PC-3 (cell line): ENCODE measurements around the gene TAS2R60. TPM values are rescaled to one million over a fixed set of nuclear protein-coding genes. Genes with fewer than 3 reads are reported as not detected.

Experiments
- ATAC-seq: fragments of 200-7000 bp; cut with Tn5 transposase; 2 replicates; pipeline ENCODE4 v1.9.1; 2020; ENCODE audit warnings: mild to moderate bottlenecking, moderate library complexity
- BruUV-seq: library from RNA; stranded (reverse); fragments of 400-500 nt; replicated peaks from 2 replicates; lab custom pipeline; 2021; lab: Mats Ljungman, UMichigan
- CTCF ChIA-PET: fragments of 300-600 bp; sonication (Branson Sonifier 250); formaldehyde crosslinking; loops from one replicate; lab custom pipeline; 2022; ENCODE audit warnings: antibody characterized with exemption; lab: Charles Lee
- POLR2A ChIA-PET: fragments of 300-600 bp; sonication (Branson Sonifier 250); formaldehyde crosslinking; loops from one replicate; lab custom pipeline; 2022; ENCODE audit warnings: antibody characterized with exemption; ENCODE audit not compliant: unreplicated experiment; lab: Charles Lee
- DNase-seq: peaks from one replicate; pipeline ENCODE4 v3.0.0-alpha.2; 2015
- H2AFZ ChIP-seq: fragments of 300-600 bp; sonication (generic); 2 replicates; pipeline ENCODE4 v1.6.0; 2016; ENCODE audit warnings: antibody characterized with exemption, low read length
- H3F3A ChIP-seq: fragments of 300-600 bp; sonication (generic); one replicate; pipeline ENCODE4 v1.6.0; 2017; ENCODE audit warnings: antibody characterized with exemption, low read length, control low read depth, mild to moderate bottlenecking; ENCODE audit not compliant: unreplicated experiment
- H3K27ac ChIP-seq: fragments of 300-600 bp; sonication (generic); 2 replicates; pipeline ENCODE4 v1.5.1; 2016; ENCODE audit warnings: mild to moderate bottlenecking, low read length
- H3K27me3 ChIP-seq: fragments of 300-600 bp; sonication (generic); 2 replicates; pipeline ENCODE4 v1.6.1; 2016; ENCODE audit warnings: low read length, mixed read lengths
- H3K36me3 ChIP-seq: fragments of 300-600 bp; sonication (generic); 2 replicates; pipeline ENCODE4 v1.6.1; 2016; ENCODE audit warnings: low read depth, mixed run types, low read length, mixed read lengths
- H3K4me1 ChIP-seq: fragments of 300-600 bp; sonication (generic); 2 replicates; pipeline ENCODE4 v1.5.1; 2016; ENCODE audit warnings: low read length; ENCODE audit not compliant: insufficient read depth
- H3K4me2 ChIP-seq: fragments of 300-600 bp; sonication (generic); 2 replicates; pipeline ENCODE4 v1.6.0; 2016; ENCODE audit warnings: low read length
- H3K4me3 ChIP-seq: fragments of 300-600 bp; sonication (generic); 2 replicates; pipeline ENCODE4 v1.5.1; 2016; ENCODE audit warnings: mild to moderate bottlenecking, low read length, mixed read lengths
- H3K79me2 ChIP-seq: fragments of 300-600 bp; sonication (generic); 2 replicates; pipeline ENCODE4 v1.6.1; 2017; ENCODE audit warnings: low read length, mixed read lengths
- H3K9ac ChIP-seq: fragments of 300-600 bp; sonication (generic); 2 replicates; pipeline ENCODE4 v1.6.0; 2016; ENCODE audit warnings: mild to moderate bottlenecking, low read length
- H3K9me2 ChIP-seq: fragments of 300-600 bp; sonication (generic); replicated peaks from 2 replicates; pipeline ENCODE4 v1.6.1; 2016; ENCODE audit warnings: mixed run types, low read length, mixed read lengths
- H3K9me3 ChIP-seq: fragments of 300-600 bp; sonication (generic); 2 replicates; pipeline ENCODE4 v1.6.1; 2016; ENCODE audit warnings: low read length, mixed read lengths
- H4K20me1 ChIP-seq: fragments of 300-600 bp; sonication (generic); 2 replicates; pipeline ENCODE4 v1.6.1; 2016; ENCODE audit warnings: low read length, mixed read lengths
- EZH2 ChIP-seq: fragments of 300-600 bp; sonication (generic); IDR thresholded peaks from one replicate; pipeline ENCODE4 v1.6.1; 2017; ENCODE audit warnings: antibody characterized with exemption, mild to moderate bottlenecking, low read length; ENCODE audit not compliant: unreplicated experiment
- EZH2phosphoT487 ChIP-seq: fragments of 300-600 bp; sonication (generic); IDR thresholded peaks from 2 replicates; pipeline ENCODE4 v1.6.1; 2018; ENCODE audit warnings: mild to moderate bottlenecking, antibody characterized with exemption, low read length, borderline replicate concordance
- intact Hi-C: fragments of 100-400 bp; cut with micrococcal nuclease; formaldehyde crosslinking; loops from 2 replicates; pipeline ENCODE4 v1.9.0; 2023
- total RNA-seq: library from RNA; depleted of rRNA; stranded (reverse); fragments of >200 nt; gene quantifications from 2 replicates; pipeline ENCODE4 v1.2.3, GENCODE V29; 2014
- TF ChIP-seq, protein P1 (sequence below): fragments of 300-600 bp; sonication (generic); conservative IDR thresholded peaks from 2 replicates; pipeline ENCODE4 v1.5.1; 2017; ENCODE audit warnings: antibody characterized with exemption, low read depth, mild to moderate bottlenecking, low read length

Gene TAS2R60
- total RNA-seq, 1 experiment from 2014 or later, result not detected

DNA sequence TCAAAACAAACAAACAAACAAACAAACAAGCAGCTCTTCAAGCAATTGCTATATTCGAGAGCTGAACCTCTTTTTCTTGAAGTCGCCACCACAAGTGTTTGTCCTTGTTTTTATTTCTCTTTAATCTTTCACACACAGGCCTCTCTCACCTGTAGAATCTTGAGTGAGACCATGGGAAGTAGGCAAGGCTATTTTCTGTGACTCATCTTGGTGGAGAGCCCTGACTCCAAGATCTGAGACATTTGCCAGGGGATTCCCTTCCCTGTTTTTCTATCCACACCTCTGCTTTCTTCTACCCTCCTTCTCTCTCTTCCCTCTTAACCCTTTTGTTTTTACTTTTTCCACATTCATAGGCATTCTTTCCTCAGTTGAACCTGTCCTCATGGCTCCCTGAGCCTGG, 8.0 kb upstream of the TAS2R60 start:
- ChIA-PET POLR2A (no interaction called here), CTCF (no interaction called here)
- BruUV-seq, result no TSS peak
- Histone ChIP-seq H3K4me1 (peaks cover 23% of the 10 kb centered on the region), H3K79me2 (no peaks in the 10 kb centered on the region), H3K27me3 (no peaks in the 10 kb centered on the region), H3K9me3 (no peaks in the 10 kb centered on the region), H3K4me2 (peak overlapping the region; percentile 51), H3K9ac (no peak overlapping the region), H3K4me3 (no peak overlapping the region), H4K20me1 (no peaks in the 10 kb centered on the region), H3K9me2 (no peaks in the 10 kb centered on the region), H2AFZ (peak overlapping the region; percentile 38; the same call in 1 of the 2 replicates), H3F3A (no peaks in the 10 kb centered on the region), H3K36me3 (no peaks in the 10 kb centered on the region), H3K27ac (no peak overlapping the region)
- TF ChIP-seq, protein P1, sequence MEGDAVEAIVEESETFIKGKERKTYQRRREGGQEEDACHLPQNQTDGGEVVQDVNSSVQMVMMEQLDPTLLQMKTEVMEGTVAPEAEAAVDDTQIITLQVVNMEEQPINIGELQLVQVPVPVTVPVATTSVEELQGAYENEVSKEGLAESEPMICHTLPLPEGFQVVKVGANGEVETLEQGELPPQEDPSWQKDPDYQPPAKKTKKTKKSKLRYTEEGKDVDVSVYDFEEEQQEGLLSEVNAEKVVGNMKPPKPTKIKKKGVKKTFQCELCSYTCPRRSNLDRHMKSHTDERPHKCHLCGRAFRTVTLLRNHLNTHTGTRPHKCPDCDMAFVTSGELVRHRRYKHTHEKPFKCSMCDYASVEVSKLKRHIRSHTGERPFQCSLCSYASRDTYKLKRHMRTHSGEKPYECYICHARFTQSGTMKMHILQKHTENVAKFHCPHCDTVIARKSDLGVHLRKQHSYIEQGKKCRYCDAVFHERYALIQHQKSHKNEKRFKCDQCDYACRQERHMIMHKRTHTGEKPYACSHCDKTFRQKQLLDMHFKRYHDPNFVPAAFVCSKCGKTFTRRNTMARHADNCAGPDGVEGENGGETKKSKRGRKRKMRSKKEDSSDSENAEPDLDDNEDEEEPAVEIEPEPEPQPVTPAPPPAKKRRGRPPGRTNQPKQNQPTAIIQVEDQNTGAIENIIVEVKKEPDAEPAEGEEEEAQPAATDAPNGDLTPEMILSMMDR, result no peak
- TF ChIP-seq EZH2 (no peak), EZH2phosphoT487 (no peak)
- intact Hi-C loops, result no loop called here
- DNase-seq, result peak; percentile 35
- peak; percentile 29; the same call in 1 of the 2 replicates for ATAC-seq

DNA sequence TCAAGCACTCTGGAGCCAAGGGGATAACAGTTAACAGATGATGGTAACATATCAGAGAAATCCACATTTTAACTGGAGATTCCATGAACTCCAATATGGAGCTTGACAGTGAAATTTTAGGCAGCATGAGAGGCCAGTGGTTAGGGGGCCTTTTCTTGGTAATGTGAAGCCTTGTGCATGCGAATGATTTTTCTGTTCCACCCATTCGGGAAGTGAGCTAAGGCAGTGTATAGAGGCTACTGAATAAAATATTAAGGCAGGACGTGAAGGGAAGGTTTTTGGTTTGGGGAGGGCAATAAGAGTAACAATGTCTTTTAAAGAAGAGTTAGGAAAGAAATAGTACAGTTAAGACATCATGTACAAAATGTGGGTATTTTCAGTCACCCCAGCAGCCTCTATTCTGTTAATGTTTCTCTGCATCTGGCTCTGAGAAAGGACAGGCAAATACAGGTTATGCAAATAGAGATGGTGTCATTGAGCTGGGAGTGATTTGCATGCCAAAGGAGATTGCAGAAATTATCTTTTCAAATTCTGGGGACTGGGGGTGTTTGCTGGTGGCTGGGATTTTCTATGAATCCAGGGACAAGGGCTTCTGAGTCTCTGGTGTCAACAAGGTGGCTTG, 6.8 kb upstream of the TAS2R60 start:
- Histone ChIP-seq H3K79me2 (no peaks in the 10 kb centered on the region), H2AFZ (no peak overlapping the region), H3K36me3 (no peaks in the 10 kb centered on the region), H3K4me3 (no peak overlapping the region), H4K20me1 (no peaks in the 10 kb centered on the region), H3K4me2 (no peak overlapping the region), H3K9me2 (no peaks in the 10 kb centered on the region), H3K27ac (no peak overlapping the region), H3K9ac (no peak overlapping the region), H3K27me3 (no peaks in the 10 kb centered on the region), H3K9me3 (no peaks in the 10 kb centered on the region), H3F3A (no peaks in the 10 kb centered on the region), H3K4me1 (peaks cover 11% of the 10 kb centered on the region; the same call in 1 of the 2 replicates)
- ChIA-PET CTCF (no interaction called here), POLR2A (no interaction called here)
- DNase-seq (no peak), ATAC-seq (no peak)
- intact Hi-C loops, result no loop called here
- BruUV-seq, result no TSS peak
- TF ChIP-seq EZH2 (no peak), EZH2phosphoT487 (no peak)
- TF ChIP-seq, protein P1, result no peak

DNA sequence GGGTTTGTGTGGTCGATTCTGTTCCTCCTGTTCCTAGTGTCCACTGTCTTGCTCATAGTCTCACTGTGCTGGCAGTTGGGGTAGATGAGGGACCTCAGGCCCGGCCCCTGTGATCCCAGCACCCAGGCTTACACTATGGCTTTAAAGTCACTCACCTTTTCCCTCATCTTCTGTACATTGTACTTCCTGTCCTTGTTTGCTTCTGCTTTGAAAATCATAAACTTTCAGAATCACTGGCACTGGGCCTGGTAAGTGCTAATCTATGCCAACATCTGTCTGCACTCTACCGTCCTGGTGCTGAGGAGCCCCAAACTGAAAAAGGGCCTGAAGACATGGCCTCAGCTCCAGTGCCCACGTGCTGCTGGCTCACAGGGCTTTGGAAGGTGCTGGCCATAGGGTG, 5.7 kb upstream of the TAS2R60 start:
- Histone ChIP-seq H3K9me3 (no peaks in the 10 kb centered on the region), H3K9ac (no peak overlapping the region), H3K36me3 (no peaks in the 10 kb centered on the region), H3K4me3 (no peak overlapping the region), H4K20me1 (no peaks in the 10 kb centered on the region), H2AFZ (no peak overlapping the region), H3F3A (no peaks in the 10 kb centered on the region), H3K27me3 (no peaks in the 10 kb centered on the region), H3K9me2 (no peaks in the 10 kb centered on the region), H3K4me2 (no peak overlapping the region), H3K79me2 (no peaks in the 10 kb centered on the region), H3K27ac (no peak overlapping the region), H3K4me1 (peaks cover 11% of the 10 kb centered on the region; the same call in 1 of the 2 replicates)
- intact Hi-C loops, result no loop called here
- DNase-seq (no peak), ATAC-seq (peak; percentile 29)
- CTCF ChIA-PET, result no interaction called here
- POLR2A ChIA-PET, result no interaction called here
- no TSS peak for BruUV-seq
- TF ChIP-seq, protein P1, result no peak
- no peak for TF ChIP-seq EZH2phosphoT487
- TF ChIP-seq EZH2, result no peak
